MCF 10A (cell line): ENCODE results near the gene METTL1. TPM values are rescaled to one million over a fixed set of nuclear protein-coding genes. Genes with fewer than 3 reads are reported as not detected.

Experiments
- BruUV-seq: library from RNA; stranded (reverse); fragments of 400-500 nt; replicated peaks from 2 replicates; lab custom pipeline; 2021; lab: Mats Ljungman, UMichigan
- CTCF ChIA-PET: fragments of 300-600 bp; sonication (Branson Sonifier 250); formaldehyde crosslinking; extraction: SDS; loops from one replicate; lab custom pipeline; 2021; ENCODE audit warnings: antibody characterized with exemption, inconsistent platforms; lab: Yijun Ruan, JAX
- POLR2A ChIA-PET: fragments of 300-600, 350-650 bp; sonication (Branson Sonifier 250); formaldehyde crosslinking; extraction: SDS; loops from one replicate; lab custom pipeline; 2020; ENCODE audit warnings: antibody characterized with exemption, inconsistent platforms; lab: Yijun Ruan, JAX
- DNase-seq: peaks from one replicate; pipeline ENCODE4 v3.0.0-alpha.2; 2018; ENCODE audit not compliant: unreplicated experiment
- H3K27ac Mint-ChIP-seq: one replicate; pipeline ENCODE4 v1.8.0; 2022; ENCODE audit warnings: mild to moderate bottlenecking, low read depth, mixed read lengths; ENCODE audit not compliant: unreplicated experiment
- H3K27me3 Mint-ChIP-seq: one replicate; pipeline ENCODE4 v1.8.0; 2022; ENCODE audit warnings: mixed read lengths; ENCODE audit not compliant: insufficient read depth, unreplicated experiment
- H3K36me3 Mint-ChIP-seq: one replicate; pipeline ENCODE4 v1.8.0; 2022; ENCODE audit warnings: mild to moderate bottlenecking, moderate library complexity, mixed read lengths; ENCODE audit not compliant: insufficient read depth, unreplicated experiment
- H3K4me1 Mint-ChIP-seq: one replicate; pipeline ENCODE4 v1.8.0; 2022; ENCODE audit warnings: mixed read lengths; ENCODE audit not compliant: insufficient read depth, unreplicated experiment
- H3K4me3 Mint-ChIP-seq: one replicate; pipeline ENCODE4 v1.8.0; 2022; ENCODE audit warnings: mild to moderate bottlenecking, moderate library complexity, mixed read lengths; ENCODE audit not compliant: unreplicated experiment
- H3K9me3 Mint-ChIP-seq: one replicate; pipeline ENCODE4 v1.8.0; 2022; ENCODE audit warnings: mixed read lengths; ENCODE audit not compliant: unreplicated experiment
- intact Hi-C: fragments of 100-400 bp; cut with micrococcal nuclease; formaldehyde crosslinking; loops from 2 replicates; pipeline ENCODE4 v1.14.1; 2022
- total RNA-seq: library from RNA; stranded (reverse); gene quantifications from 2 replicates; pipeline ENCODE4 v1.2.3, GENCODE V29; 2022
- TF ChIP-seq, protein P1 (sequence below): fragments of 200-600 bp; IDR thresholded peaks from one replicate; pipeline ENCODE4 v1.8.0; 2022; ENCODE audit warnings: antibody characterized with exemption, mild to moderate bottlenecking; ENCODE audit not compliant: unreplicated experiment

Gene METTL1
- total RNA-seq, 1 experiment from 2014 or later: 40.6 TPM

DNA sequence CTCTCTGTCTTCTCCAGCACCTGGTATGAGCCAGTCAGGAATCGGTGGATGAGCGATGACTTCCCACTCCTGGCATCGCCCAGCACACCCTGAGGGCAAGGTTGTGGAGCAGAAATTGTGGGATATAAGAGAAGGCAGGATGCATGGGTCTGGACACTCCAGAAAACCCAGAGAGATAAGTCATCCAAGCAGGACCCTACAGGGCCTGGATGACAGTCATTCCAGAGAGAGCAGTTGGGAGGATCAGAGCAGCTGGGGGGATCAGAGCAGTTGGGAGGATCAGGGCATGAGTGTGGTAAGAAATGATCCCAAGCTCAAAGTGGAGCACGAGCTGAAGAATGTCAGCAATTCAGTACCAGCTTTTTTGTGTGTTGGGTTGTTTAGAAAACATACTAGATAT is 37.3 kb downstream of the METTL1 start:
- ChIA-PET CTCF (interaction anchor here (0.6 to 4.2 kb wide), 8 partner anchors 9 to 469 kb away, joined by 3 to 43 read pairs (median 4); no protein-coding TSS in a partner anchor), POLR2A (interaction anchor here (0.7 to 4.5 kb wide), 5 partner anchors 8 to 40 kb away, joined by 3 to 17 read pairs (median 5); partner anchors contain the start of genes OS9 and TSPAN31)
- H3K4me3 Mint-ChIP-seq: no peak overlapping the region
- peaks cover 49% of the 10 kb centered on the region for H3K27me3 Mint-ChIP-seq
- peaks cover 11% of the 10 kb centered on the region for H3K4me1 Mint-ChIP-seq
- DNase-seq: no peak
- no peaks in the 10 kb centered on the region for H3K36me3 Mint-ChIP-seq
- no peak overlapping the region for H3K27ac Mint-ChIP-seq
- TF ChIP-seq, protein P1, sequence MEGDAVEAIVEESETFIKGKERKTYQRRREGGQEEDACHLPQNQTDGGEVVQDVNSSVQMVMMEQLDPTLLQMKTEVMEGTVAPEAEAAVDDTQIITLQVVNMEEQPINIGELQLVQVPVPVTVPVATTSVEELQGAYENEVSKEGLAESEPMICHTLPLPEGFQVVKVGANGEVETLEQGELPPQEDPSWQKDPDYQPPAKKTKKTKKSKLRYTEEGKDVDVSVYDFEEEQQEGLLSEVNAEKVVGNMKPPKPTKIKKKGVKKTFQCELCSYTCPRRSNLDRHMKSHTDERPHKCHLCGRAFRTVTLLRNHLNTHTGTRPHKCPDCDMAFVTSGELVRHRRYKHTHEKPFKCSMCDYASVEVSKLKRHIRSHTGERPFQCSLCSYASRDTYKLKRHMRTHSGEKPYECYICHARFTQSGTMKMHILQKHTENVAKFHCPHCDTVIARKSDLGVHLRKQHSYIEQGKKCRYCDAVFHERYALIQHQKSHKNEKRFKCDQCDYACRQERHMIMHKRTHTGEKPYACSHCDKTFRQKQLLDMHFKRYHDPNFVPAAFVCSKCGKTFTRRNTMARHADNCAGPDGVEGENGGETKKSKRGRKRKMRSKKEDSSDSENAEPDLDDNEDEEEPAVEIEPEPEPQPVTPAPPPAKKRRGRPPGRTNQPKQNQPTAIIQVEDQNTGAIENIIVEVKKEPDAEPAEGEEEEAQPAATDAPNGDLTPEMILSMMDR: no peak
- no peaks in the 10 kb centered on the region for H3K9me3 Mint-ChIP-seq
- BruUV-seq: no TSS peak
- intact Hi-C loops: no loop called here

DNA sequence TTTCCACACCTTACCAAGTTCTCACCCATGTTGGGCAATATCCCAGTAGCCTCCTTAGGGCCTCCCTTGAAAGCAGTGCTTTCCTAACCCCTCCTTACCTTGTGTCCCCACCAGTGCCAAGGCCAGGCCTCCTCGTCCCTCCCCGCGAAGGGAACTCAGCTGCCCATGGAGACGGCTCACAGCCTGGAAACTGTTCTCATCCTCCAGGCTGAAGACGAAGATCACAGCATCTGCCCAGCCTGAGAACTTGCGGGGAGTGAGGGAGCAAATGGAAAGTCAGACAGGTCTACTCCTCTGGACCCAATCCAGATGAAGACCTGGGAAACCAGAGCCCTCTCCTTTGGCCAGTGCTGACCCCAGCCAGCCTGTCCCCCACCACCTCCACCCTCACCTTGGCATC is 38.0 kb downstream of the METTL1 start:
- no TSS peak for BruUV-seq

DNA sequence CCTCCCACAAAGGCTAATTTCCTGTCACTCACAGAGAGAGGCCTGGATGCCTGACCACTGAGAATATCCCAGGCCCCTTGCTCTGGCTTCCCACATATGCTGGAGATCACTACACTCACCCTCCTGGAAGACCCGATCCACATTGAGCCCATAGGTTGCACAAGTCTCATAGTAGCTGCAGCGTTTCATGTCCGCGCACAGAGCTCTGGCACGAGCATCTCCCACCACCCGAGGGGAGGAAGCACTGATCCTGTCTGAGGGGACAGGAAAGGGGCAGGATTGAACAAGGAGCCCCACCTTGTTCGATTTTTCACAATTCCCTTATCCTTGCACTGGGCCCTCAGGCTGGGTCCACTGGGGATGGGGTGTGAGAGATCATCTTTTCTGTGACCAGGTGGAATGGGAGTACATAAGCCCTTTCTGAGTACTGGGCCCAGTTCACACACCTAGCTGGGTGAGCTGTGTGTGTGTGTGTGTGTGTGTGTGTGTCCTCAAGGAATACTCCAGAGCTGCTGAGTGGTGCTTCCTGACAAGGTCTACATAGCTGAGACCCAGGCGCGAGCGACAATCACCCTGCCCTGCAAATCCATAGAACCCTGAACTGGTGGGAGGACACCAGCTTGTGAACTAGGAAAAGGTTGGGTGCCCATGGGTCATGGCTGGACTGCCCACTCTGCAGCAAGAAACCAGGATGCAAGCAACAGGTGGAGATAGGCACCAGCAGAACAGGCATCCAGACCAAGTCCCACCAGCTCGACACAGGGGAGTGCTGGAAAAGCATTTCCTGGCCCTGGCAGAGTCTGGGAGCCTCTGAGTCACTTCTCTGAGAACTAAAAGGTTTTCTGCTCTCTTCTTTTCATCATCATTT is 38.9 kb downstream of the METTL1 start:
- H3K4me1 Mint-ChIP-seq: peaks cover 11% of the 10 kb centered on the region
- TF ChIP-seq, protein P1: no peak
- H3K4me3 Mint-ChIP-seq: no peak overlapping the region
- H3K27me3 Mint-ChIP-seq: peaks cover 38% of the 10 kb centered on the region
- no peaks in the 10 kb centered on the region for H3K9me3 Mint-ChIP-seq
- BruUV-seq: no TSS peak
- intact Hi-C loops: no loop called here
- no peak overlapping the region for H3K27ac Mint-ChIP-seq
- no peak for DNase-seq
- no peaks in the 10 kb centered on the region for H3K36me3 Mint-ChIP-seq
- ChIA-PET CTCF (interaction anchor here (0.5 to 1.0 kb wide), 4 partner anchors 12 to 179 kb away, joined by 3 read pairs; no protein-coding TSS in a partner anchor), POLR2A (interaction anchor here (0.6 to 3.2 kb wide), 4 partner anchors 10 to 204 kb away, joined by 3 to 9 read pairs (median 4); partner anchors contain the start of gene TSPAN31)

More for the DNA sequence above, 38.0 kb downstream of the METTL1 start:
- H3K4me3 Mint-ChIP-seq: no peak overlapping the region
- TF ChIP-seq, protein P1: no peak
- H3K27ac Mint-ChIP-seq: no peak overlapping the region
- CTCF ChIA-PET: interaction anchor here (0.5 to 1.1 kb wide), 2 partner anchors 17 to 25 kb away, joined by 3 read pairs; no protein-coding TSS in a partner anchor
- peaks cover 42% of the 10 kb centered on the region for H3K27me3 Mint-ChIP-seq
- POLR2A ChIA-PET: interaction anchor here (1.4 to 4.5 kb wide), 3 partner anchors 7 to 40 kb away, joined by 5 to 17 read pairs (median 9); partner anchors contain the start of genes OS9 and TSPAN31
- no peak for DNase-seq
- peaks cover 11% of the 10 kb centered on the region for H3K4me1 Mint-ChIP-seq
- intact Hi-C loops: no loop called here
- H3K36me3 Mint-ChIP-seq: no peaks in the 10 kb centered on the region
- no peaks in the 10 kb centered on the region for H3K9me3 Mint-ChIP-seq

DNA sequence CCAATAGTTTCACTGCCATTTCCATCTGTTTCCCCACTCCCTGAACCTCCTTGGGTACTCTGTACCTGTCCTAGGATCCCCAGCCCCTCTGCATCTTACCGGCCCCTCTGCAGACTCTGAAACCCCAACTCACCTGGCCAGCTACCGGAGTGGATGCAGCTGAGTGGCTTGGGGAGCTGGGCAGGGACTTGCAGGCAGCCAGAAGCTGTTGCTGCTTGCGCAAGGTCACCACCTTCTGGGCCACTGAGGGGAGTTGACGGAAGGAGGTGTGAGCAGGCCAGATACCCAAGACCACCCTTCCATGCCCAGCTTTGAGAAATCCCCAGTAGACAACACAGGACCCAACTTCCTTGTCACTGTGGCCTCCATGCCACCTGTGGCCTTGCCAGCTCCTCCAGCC is 39.6 kb downstream of the METTL1 start:
- Mint-ChIP-seq H3K4me1 (peaks cover 11% of the 10 kb centered on the region), H3K27ac (no peak overlapping the region), H3K9me3 (no peaks in the 10 kb centered on the region), H3K4me3 (no peak overlapping the region), H3K27me3 (peaks cover 35% of the 10 kb centered on the region), H3K36me3 (no peaks in the 10 kb centered on the region)
- DNase-seq: no peak
- intact Hi-C loops: no loop called here
- ChIA-PET CTCF (interaction anchor here (0.7 to 1.0 kb wide), 2 partner anchors 149 to 179 kb away, joined by 3 read pairs; no protein-coding TSS in a partner anchor), POLR2A (interaction anchor here (1.2 to 1.6 kb wide), 2 partner anchors 13 to 38 kb away, joined by 5 to 6 read pairs; partner anchors contain the start of genes OS9 and TSPAN31)
- TF ChIP-seq, protein P1: no peak
- BruUV-seq: no TSS peak
